ENCODE results near the gene CDK5R2.

Gene CDK5R2

GRCh38 chr2:218962859-218963492 is 3.5 kb downstream of the CDK5R2 start:
- peak; percentile 97 for DNase-seq

GRCh38 chr2:218963601-218964000 is 4.1 kb downstream of the CDK5R2 start:
- no peak for DNase-seq

GRCh38 chr2:218964041-218964771 is 4.7 kb downstream of the CDK5R2 start:
- peak; percentile 85 for DNase-seq

- DNase-seq = no peak
Observed at GRCh38 chr2:218970894-218971293, 11.4 kb downstream of the CDK5R2 start.

- no peak for DNase-seq
Observed at GRCh38 chr2:218975060-218975777, 15.8 kb downstream of the CDK5R2 start.

- peak; percentile 92 for DNase-seq
Observed at GRCh38 chr2:218979846-218980734, 20.6 kb downstream of the CDK5R2 start.

- DNase-seq = no peak
Observed at GRCh38 chr2:218980735-218981389, 21.4 kb downstream of the CDK5R2 start.

GRCh38 chr2:218981390-218981880 is 22.0 kb downstream of the CDK5R2 start:
- DNase-seq = no peak

GRCh38 chr2:218981881-218982585 is 22.6 kb downstream of the CDK5R2 start:
- DNase-seq = no peak

- DNase-seq = no peak
Observed at GRCh38 chr2:218982586-218983262, 23.3 kb downstream of the CDK5R2 start.

- DNase-seq = no peak
Observed at GRCh38 chr2:218983263-218983933, 23.9 kb downstream of the CDK5R2 start.

- DNase-seq = no peak
Observed at GRCh38 chr2:218983934-218984238, 24.4 kb downstream of the CDK5R2 start.

GRCh38 chr2:218984239-218985020 is 25.0 kb downstream of the CDK5R2 start:
- peak; percentile 50 for DNase-seq

- no peak for DNase-seq
Observed at GRCh38 chr2:218985021-218985324, 25.5 kb downstream of the CDK5R2 start, which contains the start of gene FEV. TSS of gene FEV (minus strand) at chr2:218985184. CDS start at chr2:218985075, 109 bp downstream.

- no peak for DNase-seq
Observed at GRCh38 chr2:218985325-218986091, 26.0 kb downstream of the CDK5R2 start.

GRCh38 chr2:218986148-218986761 is 26.8 kb downstream of the CDK5R2 start:
- no peak for DNase-seq

GRCh38 chr2:218988164-218988563 is 28.7 kb downstream of the CDK5R2 start:
- DNase-seq = no peak

GRCh38 chr2:218988650-218989049 is 29.2 kb downstream of the CDK5R2 start:
- DNase-seq = no peak
